Ishikawa (cell line): ENCODE measurements around the gene MKLN1.

Experiments used
- CEBPB ChIP-seq: IDR thresholded peaks from 2 replicates; pipeline ENCODE4 v1.6.1; 2012
- CREB1 ChIP-seq: IDR thresholded peaks from 2 replicates; pipeline ENCODE4 v1.6.1; 2012; ENCODE audit warnings: low read depth
- EGR1 ChIP-seq: IDR thresholded peaks from 2 replicates; pipeline ENCODE4 v1.6.1; 2012
- EP300 ChIP-seq: IDR thresholded peaks from 2 replicates; pipeline ENCODE4 v1.6.1; 2012; ENCODE audit warnings: borderline replicate concordance
- FOXM1 ChIP-seq: IDR thresholded peaks from 2 replicates; pipeline ENCODE4 v1.6.1; 2012; ENCODE audit warnings: low read depth, borderline replicate concordance
- NFIC ChIP-seq: IDR thresholded peaks from 2 replicates; pipeline ENCODE4 v1.6.1; 2012
- RAD21 ChIP-seq: IDR thresholded peaks from 2 replicates; pipeline ENCODE4 v1.6.1; 2012; ENCODE audit warnings: low read depth
- TAF1 ChIP-seq: IDR thresholded peaks from 2 replicates; pipeline ENCODE4 v1.6.1; 2012; ENCODE audit warnings: low read depth, mild to moderate bottlenecking
- TCF12 ChIP-seq: IDR thresholded peaks from 2 replicates; pipeline ENCODE4 v1.6.1; 2012; ENCODE audit warnings: low read depth
- TEAD4 ChIP-seq: IDR thresholded peaks from 2 replicates; pipeline ENCODE4 v1.6.1; 2012
- YY1 ChIP-seq: IDR thresholded peaks from 2 replicates; pipeline ENCODE4 v1.6.1; 2012; ENCODE audit warnings: low read depth
- ZBTB7A ChIP-seq: IDR thresholded peaks from 2 replicates; pipeline ENCODE4 v1.6.1; 2012; ENCODE audit warnings: low read depth
- TF ChIP-seq, protein P1 (sequence below): IDR thresholded peaks from 2 replicates; pipeline ENCODE4 v1.6.1; 2012
- TF ChIP-seq, protein P2 (sequence below): IDR thresholded peaks from 2 replicates; pipeline ENCODE4 v1.6.1; 2012; ENCODE audit warnings: low read depth, mild to moderate bottlenecking
- TF ChIP-seq, protein P3 (sequence below): IDR thresholded peaks from 2 replicates; pipeline ENCODE4 v1.6.1; 2012

MKLN1 gene

DNA sequence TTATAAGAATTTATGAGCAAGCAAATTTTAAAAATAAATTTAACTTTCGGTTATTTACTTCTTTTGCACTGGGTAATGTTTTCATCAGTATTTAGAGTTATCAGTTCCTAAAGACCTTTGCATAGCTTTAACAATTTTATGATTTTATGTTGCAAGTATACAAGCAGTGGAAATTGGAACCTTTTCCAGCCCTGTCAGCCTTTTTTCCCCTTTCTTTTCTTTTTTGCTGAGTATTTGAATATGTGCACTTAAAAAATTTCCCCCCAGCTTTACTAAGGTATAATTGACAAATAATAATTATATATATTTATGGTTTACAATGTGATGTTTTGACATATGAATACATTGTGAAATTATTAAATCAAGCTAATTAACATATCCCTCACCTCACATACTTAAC is 62.6 kb downstream of the MKLN1 start:
- TF ChIP-seq, protein P1, sequence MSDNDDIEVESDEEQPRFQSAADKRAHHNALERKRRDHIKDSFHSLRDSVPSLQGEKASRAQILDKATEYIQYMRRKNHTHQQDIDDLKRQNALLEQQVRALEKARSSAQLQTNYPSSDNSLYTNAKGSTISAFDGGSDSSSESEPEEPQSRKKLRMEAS: no peak
- TF ChIP-seq TEAD4: no peak
- no peak for TF ChIP-seq CEBPB

DNA sequence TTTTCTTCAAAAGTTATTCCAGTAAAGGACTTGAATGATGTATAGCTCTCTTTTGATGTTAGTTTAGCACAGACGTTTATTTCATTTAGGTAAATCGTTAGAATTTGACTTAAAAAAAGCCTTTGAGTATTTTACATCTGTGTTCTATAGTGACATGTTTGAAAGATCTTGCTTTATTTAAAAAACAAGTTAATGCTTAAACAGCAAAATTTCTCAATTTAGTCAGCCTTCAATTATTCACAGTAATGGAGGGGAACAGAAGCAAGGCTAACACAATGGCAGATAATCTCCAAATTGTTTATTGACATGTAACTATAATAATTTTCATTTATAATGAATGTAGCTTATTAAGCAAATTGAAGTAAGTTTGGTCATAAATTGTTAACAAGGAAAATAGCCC is 63.5 kb downstream of the MKLN1 start:
- no peak for TF ChIP-seq EGR1
- TF ChIP-seq TCF12: no peak
- no peak for TF ChIP-seq NFIC
- TF ChIP-seq CREB1: no peak
- no peak for TF ChIP-seq FOXM1
- TF ChIP-seq TAF1: no peak
- no peak for TF ChIP-seq TEAD4
- no peak for TF ChIP-seq RAD21
- no peak for TF ChIP-seq YY1
- TF ChIP-seq CEBPB: no peak
- TF ChIP-seq, protein P2, sequence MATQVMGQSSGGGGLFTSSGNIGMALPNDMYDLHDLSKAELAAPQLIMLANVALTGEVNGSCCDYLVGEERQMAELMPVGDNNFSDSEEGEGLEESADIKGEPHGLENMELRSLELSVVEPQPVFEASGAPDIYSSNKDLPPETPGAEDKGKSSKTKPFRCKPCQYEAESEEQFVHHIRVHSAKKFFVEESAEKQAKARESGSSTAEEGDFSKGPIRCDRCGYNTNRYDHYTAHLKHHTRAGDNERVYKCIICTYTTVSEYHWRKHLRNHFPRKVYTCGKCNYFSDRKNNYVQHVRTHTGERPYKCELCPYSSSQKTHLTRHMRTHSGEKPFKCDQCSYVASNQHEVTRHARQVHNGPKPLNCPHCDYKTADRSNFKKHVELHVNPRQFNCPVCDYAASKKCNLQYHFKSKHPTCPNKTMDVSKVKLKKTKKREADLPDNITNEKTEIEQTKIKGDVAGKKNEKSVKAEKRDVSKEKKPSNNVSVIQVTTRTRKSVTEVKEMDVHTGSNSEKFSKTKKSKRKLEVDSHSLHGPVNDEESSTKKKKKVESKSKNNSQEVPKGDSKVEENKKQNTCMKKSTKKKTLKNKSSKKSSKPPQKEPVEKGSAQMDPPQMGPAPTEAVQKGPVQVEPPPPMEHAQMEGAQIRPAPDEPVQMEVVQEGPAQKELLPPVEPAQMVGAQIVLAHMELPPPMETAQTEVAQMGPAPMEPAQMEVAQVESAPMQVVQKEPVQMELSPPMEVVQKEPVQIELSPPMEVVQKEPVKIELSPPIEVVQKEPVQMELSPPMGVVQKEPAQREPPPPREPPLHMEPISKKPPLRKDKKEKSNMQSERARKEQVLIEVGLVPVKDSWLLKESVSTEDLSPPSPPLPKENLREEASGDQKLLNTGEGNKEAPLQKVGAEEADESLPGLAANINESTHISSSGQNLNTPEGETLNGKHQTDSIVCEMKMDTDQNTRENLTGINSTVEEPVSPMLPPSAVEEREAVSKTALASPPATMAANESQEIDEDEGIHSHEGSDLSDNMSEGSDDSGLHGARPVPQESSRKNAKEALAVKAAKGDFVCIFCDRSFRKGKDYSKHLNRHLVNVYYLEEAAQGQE: no peak
- TF ChIP-seq EP300: no peak
- TF ChIP-seq, protein P3, sequence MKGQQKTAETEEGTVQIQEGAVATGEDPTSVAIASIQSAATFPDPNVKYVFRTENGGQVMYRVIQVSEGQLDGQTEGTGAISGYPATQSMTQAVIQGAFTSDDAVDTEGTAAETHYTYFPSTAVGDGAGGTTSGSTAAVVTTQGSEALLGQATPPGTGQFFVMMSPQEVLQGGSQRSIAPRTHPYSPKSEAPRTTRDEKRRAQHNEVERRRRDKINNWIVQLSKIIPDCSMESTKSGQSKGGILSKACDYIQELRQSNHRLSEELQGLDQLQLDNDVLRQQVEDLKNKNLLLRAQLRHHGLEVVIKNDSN: no peak
- TF ChIP-seq, protein P1: no peak
- no peak for TF ChIP-seq ZBTB7A

DNA sequence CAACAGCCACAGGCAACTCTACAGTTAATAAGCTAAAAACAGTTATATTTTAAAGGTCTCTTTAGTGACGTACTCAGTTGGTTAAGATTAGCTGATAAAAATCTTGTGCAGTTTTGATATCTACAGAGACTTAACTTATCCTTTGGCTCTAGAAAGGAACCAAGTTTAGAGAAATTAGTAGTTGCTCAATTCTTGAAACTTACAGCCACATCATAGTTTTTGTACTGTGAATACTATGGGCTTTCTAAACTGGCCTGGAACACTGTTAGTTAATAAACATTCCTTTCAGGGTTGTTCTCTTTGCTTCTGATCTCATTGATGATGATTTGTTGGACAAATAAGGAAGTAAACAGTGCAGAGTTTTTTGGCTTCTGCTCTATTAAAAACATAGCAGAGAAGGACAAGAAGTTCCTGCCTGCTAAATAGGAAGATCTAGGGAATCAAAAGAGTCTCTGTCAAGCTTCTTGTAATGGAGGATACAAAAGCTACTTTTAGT is 73.1 kb downstream of the MKLN1 start:
- TF ChIP-seq TEAD4 (no peak), TCF12 (no peak), TAF1 (no peak), CREB1 (no peak), ZBTB7A (no peak)
- TF ChIP-seq, protein P1: no peak

DNA sequence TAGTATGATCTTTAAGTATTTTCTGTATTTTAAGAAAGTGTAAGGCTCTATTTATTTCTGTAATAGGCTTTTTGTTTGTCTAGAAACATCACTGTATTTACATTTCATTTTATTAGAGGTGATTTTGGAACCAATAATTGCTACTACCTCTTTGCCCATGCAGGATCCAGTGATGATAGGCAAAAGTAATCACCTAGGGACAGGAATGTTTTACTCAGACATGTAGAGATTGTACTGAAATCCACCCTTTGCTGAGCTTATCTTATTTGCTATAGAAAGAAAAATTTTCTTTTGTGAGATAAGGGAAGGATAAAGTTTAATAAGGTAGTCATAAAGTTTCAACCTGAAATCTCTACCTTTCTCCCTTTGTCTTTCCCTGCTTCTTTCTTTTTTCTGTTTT is 73.5 kb downstream of the MKLN1 start:
- TF ChIP-seq YY1 (no peak), NFIC (no peak), EP300 (no peak), TCF12 (no peak), ZBTB7A (no peak), TEAD4 (no peak), RAD21 (no peak), CREB1 (no peak), TAF1 (no peak), CEBPB (no peak), EGR1 (no peak), FOXM1 (no peak)
- TF ChIP-seq, protein P2: no peak
- TF ChIP-seq, protein P1: no peak
- TF ChIP-seq, protein P3: no peak

DNA sequence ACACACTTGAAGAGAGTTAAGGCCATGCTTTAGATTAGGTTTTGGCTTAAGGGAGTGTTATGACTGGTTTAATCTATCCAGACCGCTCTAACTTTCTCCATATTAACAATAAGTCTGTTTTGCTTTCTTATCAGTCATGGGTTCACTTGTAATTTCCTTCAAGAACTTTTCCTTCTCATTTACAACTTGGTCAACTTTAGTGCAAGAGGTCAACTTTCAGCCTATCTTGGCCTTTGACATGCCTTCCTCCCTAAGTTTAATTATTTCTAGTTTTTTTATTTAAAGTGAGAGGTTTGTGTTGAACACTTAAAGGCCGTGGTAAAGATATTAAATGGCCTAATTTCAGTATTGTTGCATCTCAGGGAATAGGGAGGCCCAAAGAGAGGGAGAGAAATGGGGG is 75.6 kb downstream of the MKLN1 start:
- TF ChIP-seq YY1 (no peak), TEAD4 (no peak), EP300 (no peak), RAD21 (no peak), EGR1 (no peak), ZBTB7A (no peak), FOXM1 (no peak), TAF1 (no peak), CREB1 (no peak), TCF12 (no peak), CEBPB (no peak)
- TF ChIP-seq, protein P1: no peak
- TF ChIP-seq, protein P2: no peak
- TF ChIP-seq, protein P3: no peak
